Cerebellar cortex (tissue), 1 donor: ENCODE measurements around the gene FAM135A.
A peak's percentile ranks its signal among the peaks of the same experiment; 100 is the strongest.

Experiments used
- DNase-seq: peaks from one replicate; pipeline ENCODE4 v3.0.0-alpha.2; 2015; ENCODE audit warnings: low spot score

FAM135A gene

DNA sequence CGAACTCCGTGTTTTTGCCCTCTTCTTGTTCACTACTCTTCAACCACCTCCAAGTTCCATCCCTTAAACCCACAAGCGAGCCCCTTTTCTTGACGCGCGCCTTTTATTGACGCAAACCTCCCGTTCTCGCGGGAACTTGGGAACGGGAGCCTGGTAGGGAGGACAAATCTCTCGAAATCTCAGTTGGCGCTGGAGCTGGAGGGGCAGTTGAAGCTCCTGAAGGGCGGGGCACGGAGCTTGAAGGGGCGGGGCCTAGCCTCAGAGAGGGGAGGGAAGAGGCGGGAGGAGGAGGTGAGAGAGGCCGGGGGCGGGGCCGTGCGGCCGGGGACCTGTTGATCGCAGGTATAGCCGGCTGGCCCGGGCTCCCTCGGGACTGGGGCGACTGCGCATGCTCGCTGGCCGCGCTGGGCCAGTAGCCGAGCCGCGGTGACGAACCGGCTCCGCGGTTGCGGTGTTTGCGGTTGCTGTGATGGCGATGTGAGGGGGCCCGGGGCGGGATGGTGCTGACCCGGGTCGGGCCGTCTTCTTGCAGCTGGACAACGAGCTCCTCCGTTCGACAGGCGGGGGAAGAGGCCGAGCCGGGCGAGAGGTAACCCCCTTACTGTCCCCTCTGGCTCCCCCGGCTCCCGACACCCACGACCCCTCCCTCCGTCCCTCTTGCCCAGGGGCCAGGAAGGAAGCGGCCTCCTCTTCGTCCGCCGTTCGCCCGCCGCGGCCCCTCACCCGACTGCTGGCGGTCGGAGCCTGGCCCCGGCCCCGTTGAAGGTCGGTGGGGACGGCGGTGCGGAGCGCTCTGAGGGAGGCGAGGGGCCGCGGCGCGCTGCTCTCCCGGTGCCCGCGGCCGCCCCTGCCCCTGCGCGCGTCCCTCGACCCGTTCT is at the start of gene FAM135A:
TSS of gene FAM135A (plus strand) at position 395 of the 878 bp plus-strand sequence. CDS start 14,835 bp downstream, outside the sequence.
- DNase-seq = peak; percentile 100

DNA sequence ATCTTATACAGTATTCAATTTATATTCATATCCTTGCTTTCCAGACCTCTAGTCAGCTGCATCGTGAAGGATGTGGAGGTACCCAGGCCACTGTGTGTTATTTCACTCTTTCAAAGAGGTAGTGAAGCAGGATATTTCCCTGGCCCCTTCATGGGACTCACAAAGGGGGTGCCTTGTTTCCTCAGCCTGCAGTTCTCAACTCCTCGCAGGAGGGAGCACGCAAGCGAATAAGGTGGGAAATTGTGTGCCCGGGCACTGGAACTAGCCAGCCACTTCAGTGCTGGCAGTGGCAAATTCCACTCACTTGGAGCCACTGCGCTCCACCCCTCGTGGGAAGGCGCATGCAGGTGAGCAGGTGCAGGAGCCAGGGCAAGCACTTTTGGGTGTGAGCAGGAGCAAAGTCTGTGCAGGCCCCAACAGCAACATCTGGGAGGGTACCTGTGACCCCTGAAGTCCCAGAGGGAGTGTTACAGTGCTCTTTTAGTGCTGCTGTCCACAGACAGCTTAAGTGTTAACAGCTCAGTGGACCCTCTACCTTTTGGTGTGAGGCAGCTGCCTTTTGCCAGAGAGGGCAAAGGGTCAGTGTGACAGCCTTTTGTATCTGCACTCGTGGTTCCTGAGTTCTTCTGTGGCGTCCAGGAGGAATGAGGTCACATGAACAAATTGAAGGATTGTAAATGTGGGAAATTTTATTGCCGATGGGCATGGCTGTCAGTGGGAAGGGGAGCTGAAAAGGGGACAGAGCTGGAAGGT is 49.4 kb upstream of the FAM135A start:
- no peak for DNase-seq

DNA sequence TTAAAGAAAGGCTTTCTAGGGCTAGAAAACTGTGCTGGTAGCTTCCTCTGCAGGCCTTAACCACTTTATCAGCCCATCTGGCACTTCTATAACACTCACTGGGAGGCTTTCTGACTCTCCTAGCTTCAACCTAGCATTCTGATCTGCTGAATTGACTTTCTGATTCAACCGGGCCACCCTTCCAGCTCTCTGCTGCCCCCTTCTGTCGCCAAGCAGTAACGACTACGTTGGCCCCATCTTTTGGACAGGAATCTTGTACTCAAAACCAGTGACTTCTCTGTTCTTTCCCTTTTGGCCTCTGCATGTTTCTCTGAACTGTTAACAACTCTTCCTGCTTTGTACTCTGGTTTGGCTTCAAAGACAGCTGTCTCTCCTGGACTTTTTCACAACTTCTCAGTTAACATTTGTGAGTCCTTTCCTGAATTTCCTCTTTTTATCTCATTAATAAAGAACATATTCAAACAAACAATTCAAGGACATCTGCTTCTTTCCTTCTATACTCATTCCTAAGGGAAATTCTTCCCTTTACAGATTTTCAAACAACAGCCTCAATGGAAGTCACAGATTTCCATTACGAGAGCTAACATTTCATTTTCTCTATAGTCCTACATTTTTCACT is 43.9 kb upstream of the FAM135A start:
- peak; percentile 72 for DNase-seq

DNA sequence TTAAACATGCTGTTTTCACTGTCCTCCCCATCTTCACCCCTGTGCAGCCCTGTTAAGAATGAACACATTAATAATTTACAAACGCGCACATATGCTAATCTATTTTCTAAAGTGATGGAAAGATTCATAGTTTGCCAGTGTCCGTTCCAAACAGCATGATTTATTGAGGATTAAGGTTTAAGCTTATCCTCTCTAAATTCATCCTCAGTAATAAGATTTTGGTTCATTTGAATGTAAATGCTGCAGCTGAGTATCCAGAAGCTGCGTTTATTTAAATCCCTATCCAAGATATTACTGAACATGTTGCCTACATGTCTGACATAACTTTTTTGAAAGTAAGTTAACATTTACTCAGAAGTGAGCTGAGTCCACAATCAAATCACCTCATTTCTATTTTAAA is 42.8 kb upstream of the FAM135A start:
- DNase-seq = no peak

DNA sequence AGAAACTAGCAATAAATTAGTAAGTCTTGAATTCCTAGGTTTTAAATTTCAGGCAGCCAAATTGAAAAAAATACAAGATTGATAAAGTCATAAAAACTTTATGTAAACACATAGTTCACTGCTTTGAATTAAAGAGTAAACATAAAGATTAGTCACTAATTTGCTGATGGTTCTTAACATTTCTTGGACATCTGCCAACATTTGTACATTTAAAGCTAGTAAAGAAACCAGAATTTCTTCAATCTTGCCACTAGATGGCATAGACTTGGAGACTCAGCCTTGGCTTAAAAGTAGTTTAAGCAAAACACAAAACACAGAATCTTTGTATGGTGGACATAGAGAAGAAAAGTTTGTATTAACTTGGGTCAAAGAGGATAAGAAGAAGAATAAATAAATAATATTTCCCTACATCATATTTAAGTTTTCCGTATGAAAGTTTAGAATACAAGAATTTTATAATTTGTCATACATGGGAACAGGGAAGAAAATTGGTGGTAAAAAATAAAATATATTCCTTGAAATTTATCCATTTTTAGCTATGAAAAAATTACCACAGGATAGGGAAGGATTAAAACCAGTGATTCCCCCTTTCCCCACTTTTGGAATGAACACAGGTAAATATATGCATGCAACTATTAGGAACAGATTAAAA is 41.7 kb upstream of the FAM135A start:
- peak; percentile 59 for DNase-seq

DNA sequence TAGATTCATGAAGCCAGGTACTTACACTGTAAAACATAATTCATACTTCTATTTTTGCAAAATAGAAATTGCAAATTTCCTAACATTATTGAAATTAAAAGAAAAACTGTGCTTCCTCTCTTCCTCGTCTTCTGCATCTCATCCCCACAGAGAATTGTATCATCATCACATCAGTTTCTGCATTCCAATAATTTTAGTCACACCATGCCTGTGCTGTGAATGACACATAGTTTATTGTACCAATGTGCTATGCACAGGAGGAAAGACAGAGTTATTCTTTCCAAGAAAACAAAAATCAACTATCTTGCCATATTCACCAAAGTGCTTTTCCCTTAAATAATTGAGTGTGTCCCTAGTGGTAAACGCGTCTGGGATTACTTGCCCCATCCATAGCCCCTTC is 38.1 kb upstream of the FAM135A start:
- no peak for DNase-seq

DNA sequence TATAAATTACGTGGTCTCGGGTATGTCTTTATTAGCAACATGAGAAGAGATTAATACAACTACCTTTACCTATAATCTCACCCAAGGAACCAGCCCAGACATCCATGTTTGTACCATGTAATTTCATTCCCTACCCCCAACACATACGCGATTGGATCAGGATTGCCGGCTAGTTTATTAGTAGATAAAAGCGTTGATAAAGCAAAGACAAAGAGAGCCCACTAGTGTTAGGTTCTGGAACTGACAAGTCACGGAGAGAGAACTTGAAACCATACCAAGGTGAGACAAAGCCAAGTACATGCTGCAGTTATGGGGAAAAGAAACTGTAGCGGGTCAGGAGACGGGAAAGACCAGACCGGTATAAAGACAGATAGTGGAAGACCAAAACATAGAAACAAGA is 37.4 kb upstream of the FAM135A start:
- peak; percentile 4 for DNase-seq

DNA sequence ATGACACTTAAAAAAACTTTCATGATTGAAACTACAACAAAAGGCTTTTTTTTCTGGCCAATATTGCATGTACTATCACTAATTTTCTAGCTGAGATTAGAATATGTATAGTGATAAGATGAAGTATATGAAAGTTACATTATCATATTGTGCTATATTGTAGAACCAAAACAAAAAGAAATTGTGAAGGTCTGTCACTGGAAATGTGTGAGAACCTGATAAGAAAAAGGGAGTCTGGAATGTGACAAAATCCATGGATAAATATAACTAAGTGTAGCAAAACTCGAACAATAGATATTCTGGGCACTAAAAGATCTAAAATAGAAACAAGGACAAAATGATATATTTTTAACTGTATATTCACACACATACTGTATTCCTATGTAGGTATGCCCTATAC is 36.7 kb upstream of the FAM135A start:
- no peak for DNase-seq

DNA sequence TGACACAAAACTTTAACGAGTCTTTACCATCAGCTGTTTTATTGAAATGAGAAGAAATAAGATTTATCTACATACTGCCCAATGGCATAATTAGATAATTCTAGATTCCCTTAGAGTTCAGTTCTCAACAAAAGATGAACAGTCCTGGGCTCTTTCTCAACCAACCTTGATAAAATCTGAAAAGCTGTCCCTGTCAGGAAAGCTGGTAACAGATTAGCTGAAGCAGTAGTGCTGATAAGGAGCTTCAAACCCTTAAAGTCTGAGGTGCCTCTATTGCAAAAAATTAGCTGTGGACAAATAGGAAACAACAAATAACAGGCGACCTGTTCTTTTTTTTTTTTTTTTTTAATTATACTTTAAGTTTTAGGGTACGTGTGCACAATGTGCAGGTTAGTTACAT is 35.9 kb upstream of the FAM135A start:
- DNase-seq = no peak

DNA sequence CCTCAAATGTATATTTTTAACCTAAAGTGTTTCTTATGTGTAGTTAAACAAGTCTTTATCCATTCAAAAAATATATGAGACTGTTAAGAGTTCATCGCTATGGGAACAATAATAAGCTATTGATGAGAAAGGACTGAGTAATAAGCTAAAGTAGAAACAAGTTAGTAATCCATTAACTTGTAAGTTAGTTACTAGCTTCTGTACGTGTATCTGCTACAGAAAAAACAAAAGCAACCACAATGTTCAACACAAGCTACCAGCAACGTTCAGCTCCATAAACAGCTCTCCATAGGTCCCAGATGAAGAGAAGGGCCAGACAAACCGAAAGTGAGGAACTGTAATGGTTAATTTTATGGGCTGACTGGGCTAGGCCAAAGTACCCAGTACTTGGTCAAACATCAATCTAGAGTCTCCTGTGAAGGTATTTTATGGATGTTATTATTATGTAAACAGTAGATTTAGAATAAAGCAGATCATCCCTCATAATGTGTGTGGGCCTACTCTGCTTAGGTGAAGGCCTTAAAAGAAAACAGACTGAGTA is 33.8 kb upstream of the FAM135A start:
- no peak for DNase-seq

DNA sequence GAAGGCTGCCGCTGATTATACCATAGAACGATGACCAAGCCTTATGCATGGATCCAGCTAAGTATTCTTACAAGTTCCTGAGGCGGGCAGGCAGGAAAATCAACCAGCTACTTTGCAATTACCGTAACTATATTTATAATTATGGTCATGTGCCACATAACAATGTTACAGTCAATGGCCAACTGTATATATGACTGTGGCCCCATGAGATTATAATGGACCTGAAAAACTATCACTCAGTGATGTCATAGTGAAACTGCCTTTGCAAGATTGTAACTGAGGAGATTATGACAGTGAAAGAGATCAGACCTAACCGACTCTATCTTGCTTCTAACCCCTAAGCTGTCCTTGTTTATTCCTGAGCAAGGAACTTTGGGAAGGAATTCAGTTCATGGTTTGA is 33.1 kb upstream of the FAM135A start:
- no peak for DNase-seq

DNA sequence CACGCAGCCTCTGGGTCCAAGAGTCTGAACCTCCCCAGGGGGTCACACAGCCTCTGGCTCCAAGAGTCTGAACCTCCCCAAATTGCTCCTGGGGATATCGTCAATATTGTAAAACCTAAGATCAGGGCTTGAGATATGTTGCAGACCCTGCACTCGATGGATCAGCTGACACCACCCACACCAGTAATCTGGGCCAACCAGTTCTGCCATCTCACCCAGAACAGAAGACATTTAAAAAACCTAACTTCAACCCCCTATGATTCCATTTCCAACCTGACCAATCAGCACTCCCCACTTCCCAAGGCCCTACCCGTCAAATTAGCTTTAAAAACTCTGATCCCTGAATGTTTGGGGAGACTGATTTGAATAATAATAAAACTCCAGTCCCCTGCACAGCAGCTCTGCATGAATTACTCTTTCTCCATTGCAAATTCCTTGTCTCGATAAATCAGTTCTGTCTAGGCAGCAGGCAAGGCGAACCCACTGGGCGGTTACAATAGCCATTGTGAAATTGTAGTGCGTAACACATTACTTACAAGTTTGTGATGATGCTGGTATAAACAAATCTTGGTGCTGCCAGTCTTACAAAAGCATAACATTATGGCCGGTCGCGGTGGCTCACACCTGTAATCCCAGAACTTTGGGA is 32.4 kb upstream of the FAM135A start:
- DNase-seq = no peak

DNA sequence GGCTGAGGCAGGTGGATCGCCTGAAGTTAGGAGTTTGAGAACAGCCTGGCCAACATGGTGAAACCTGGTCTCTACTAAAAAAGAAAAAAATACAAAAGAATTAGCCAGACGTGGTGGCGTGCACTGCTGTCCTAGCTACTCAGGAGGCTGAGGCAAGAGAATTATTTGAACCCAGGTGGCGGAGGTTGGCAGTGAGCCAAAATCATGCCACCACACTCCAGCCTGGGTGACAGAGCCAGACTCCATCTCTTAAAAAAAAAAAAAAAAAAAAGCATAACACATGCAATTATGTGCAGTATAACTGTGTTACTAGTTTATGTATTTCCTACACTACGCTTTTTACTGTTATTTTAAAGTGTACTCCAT is 31.9 kb upstream of the FAM135A start:
- DNase-seq = no peak

DNA sequence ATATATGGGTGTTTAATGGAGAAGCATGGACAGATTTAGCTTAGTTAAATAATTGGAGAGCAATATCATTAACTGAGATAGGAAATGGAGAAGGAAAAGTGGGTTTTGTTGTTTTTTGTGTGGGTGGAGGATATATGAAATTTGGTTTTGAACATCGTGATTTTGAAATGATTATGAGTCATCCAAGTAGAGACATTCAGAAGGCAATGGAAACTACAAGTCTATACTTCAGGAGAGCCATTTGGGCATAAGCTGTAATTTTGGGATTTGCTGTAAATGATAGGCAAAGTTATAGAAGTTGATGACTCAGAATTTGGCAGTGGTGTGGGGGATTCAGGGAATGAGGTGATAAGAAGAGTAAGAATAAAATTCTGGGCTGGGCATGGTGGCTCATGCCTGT is 27.4 kb upstream of the FAM135A start:
- no peak for DNase-seq

DNA sequence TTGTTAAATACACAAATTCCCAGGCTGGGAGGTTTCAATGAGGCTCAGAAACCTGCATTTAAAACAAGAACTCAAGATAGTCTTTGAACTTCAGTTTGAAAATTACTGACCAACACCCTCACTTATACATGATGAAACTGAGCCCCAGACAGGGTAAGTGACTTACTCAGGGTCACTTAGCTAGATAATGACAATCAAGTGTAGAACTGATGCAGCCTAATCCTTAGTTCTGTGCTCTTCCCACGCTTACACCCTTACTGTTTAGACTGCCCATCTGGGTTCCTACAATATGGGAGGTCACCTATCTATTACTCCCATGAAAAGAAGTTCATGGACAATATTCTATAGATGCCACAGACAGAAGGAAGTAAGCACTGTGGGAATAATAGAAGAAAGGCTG is 24.5 kb upstream of the FAM135A start:
- no peak for DNase-seq

DNA sequence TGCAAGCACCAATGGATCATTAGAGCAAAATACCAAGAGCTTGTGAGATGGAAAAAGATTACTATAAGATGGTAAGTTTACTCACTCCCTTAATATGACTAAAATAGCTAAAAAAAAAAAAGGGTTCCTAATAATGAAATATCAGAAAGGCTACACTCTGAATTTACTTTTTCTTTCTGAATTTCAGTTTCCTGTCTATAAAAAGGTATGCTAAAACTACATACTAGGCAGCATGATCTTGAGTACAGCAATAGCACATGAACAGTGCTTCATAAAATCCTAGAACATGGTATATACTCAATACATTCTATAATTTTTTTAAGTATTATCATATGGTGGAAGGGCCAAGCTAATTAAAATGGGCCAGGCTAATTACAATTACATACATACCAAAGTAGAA is 24.0 kb upstream of the FAM135A start:
- no peak for DNase-seq

DNA sequence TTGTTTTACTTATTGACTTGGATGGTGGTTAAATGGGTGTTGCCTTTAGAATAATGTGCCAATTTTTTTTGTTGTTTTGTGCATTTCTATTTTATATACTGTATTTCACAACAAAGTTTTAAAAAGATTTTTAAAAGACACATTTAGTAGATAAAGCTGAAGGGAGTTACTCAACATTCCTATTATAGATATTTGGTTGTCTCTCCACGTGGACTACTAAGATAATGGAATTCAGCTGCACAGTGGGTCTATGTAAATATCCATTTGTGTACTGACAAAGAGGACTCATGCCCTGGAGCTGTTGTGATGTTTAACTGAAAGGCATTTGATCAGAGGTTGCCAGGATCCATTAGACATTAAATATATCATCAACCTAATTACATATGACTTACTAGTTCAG is 23.2 kb upstream of the FAM135A start:
- DNase-seq = no peak

DNA sequence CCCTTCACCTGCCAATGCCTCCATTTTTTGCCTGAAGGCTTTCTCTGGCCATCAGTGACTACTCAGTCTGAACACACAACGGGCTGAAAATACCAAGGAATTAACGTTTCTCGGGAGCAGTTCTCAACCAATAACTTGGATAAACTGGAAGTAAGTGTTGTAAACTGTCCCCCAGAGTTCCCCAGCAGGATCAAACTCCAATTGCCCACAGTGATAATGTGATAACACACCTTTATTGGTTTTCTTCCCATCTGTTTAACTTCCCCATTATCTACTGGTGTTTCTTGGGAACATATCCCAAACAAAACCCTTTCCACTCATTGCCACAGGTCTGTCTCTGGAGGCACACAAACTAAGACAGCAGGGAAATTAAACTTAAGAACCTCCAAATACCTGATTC is 21.8 kb upstream of the FAM135A start:
- DNase-seq = no peak

DNA sequence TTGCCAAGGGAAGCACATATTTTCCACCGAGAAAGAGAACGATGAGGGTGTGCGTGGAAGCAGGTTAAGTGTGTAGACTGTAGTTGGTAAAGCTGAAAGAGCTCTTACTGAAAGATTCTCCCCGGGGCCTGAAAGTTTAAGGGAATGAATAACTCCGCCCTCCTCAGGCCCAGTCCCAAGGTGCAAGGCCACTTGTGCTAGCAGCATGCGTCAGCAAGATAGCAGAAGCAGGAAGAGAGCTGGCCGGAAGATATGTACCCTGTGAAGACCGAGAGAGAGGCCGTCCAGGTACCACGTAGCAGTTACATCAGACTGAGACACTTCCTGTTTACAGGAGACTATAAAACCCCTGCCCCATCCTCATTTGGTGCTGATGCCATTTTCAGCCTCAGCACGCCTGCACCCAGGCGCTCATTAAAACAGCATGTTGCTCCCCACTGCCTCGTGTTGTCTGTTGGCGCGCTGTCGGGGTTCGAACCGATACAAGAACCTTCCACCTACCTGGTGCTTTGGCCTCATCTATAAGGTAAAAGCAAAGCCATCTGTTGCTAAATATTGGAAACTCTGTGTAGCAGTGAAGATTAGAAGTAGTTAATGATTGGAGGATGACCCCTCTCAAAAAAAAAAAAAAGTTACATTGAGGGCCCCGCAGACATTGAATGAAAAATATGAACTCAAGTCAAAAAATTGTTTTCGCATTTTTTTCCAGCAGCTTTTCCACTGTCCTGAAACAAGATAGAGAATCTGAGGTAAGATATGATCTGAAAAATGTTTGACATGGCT is 18.6 kb upstream of the FAM135A start:
- no peak for DNase-seq

DNA sequence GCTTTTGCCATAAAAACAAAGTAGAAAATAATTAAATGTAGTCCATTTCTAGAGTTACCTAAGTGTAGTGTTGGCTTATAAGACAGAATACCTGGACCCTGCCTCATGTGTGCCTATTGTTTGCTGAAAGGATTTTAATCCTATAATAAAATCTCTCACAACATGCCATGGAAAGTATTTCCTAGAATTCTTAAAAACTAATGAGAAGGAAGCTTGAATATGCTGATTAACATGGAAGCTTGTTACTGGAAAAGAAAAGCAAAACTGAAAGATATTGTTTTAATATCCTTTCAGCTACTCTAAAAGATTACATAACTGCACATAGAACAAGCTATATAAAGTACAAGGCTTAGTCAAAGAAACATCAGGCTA is 18.0 kb upstream of the FAM135A start:
- DNase-seq = no peak

DNA sequence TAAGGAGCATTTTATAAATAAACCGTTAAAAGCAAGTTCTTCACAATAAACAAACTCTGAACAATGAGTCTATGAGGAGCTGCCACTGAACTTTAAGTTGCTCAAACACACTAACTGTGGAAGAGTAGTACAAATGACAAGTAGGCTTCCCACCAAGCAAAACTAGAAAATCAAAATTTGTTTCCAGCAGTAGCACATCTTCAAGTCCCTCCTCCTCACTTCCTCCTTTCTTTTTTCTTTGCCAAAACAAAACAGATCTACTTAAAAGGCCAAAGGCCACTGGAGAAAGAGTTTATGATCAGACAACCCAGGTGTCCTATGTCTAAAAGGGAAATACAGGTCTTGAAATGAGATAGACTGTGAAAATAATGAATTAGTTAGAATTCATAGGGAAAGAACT is 17.1 kb upstream of the FAM135A start:
- DNase-seq = no peak
